Osteoblast (primary cell): ENCODE data around the gene FAM227B. TPM values are rescaled to one million over a fixed set of nuclear protein-coding genes. Genes with fewer than 3 reads are reported as not detected.

Source experiments
- DNase-seq: peaks from one replicate; pipeline ENCODE4 v3.0.0; 2011; ENCODE audit warnings: low spot score, mixed read lengths; ENCODE audit not compliant: insufficient read length; ENCODE audit errors: missing footprints
- H2AFZ ChIP-seq: 2 replicates; pipeline ENCODE4 v1.6.0; 2011; ENCODE audit warnings: mild to moderate bottlenecking, low read length
- H3K27ac ChIP-seq: 2 replicates; pipeline ENCODE4 v1.5.1; 2011; ENCODE audit warnings: mild to moderate bottlenecking, low read depth, low read length, moderate library complexity
- H3K27me3 ChIP-seq: 2 replicates; pipeline ENCODE4 v1.6.0; 2012; ENCODE audit warnings: mild to moderate bottlenecking, control low read depth, inconsistent platforms, low read length, moderate library complexity; ENCODE audit not compliant: insufficient read depth
- H3K36me3 ChIP-seq: 2 replicates; pipeline ENCODE4 v1.5.1; 2011; ENCODE audit warnings: mild to moderate bottlenecking, low read length, control low read depth, moderate library complexity; ENCODE audit not compliant: insufficient read depth
- H3K4me1 ChIP-seq: 2 replicates; pipeline ENCODE4 v1.5.1; 2011; ENCODE audit warnings: mild to moderate bottlenecking, low read length, control low read depth, moderate library complexity; ENCODE audit not compliant: insufficient read depth
- H3K4me2 ChIP-seq: 2 replicates; pipeline ENCODE4 v1.6.0; 2011; ENCODE audit warnings: mild to moderate bottlenecking, low read length; ENCODE audit not compliant: insufficient read depth
- H3K4me3 ChIP-seq: fragments of 200-600 bp; sonication (generic); 3 replicates; pipeline ENCODE4 v1.5.1; 2012; ENCODE audit warnings: mild to moderate bottlenecking, low read length, inconsistent platforms; ENCODE audit not compliant: insufficient read depth
- H3K79me2 ChIP-seq: 2 replicates; pipeline ENCODE4 v1.6.0; 2012; ENCODE audit warnings: mild to moderate bottlenecking, low read length, control low read depth, inconsistent platforms; ENCODE audit not compliant: insufficient read depth
- H3K9me3 ChIP-seq: 2 replicates; pipeline ENCODE4 v1.5.1; 2011; ENCODE audit warnings: low read depth, low read length, control low read depth
- H4K20me1 ChIP-seq: 2 replicates; pipeline ENCODE4 v1.6.0; 2012; ENCODE audit warnings: mild to moderate bottlenecking, low read length, control low read depth; ENCODE audit not compliant: insufficient read depth
- total RNA-seq: library from RNA; depleted of rRNA; stranded (reverse); fragments of >200 nt; gene quantifications from 2 replicates; pipeline ENCODE4 v1.2.3, GENCODE V29; 2012
- TF ChIP-seq, protein P1 (sequence below): IDR thresholded peaks from 2 replicates; pipeline ENCODE4 v1.5.1; 2011; ENCODE audit warnings: mild to moderate bottlenecking, low read depth, low read length, moderate library complexity; ENCODE audit errors: extremely low read depth

FAM227B gene
- total RNA-seq, 1 donor: 4.3 TPM

GRCh38 chr15:49293941-49294340 is 326.7 kb downstream of the FAM227B start:
- TF ChIP-seq, protein P1, sequence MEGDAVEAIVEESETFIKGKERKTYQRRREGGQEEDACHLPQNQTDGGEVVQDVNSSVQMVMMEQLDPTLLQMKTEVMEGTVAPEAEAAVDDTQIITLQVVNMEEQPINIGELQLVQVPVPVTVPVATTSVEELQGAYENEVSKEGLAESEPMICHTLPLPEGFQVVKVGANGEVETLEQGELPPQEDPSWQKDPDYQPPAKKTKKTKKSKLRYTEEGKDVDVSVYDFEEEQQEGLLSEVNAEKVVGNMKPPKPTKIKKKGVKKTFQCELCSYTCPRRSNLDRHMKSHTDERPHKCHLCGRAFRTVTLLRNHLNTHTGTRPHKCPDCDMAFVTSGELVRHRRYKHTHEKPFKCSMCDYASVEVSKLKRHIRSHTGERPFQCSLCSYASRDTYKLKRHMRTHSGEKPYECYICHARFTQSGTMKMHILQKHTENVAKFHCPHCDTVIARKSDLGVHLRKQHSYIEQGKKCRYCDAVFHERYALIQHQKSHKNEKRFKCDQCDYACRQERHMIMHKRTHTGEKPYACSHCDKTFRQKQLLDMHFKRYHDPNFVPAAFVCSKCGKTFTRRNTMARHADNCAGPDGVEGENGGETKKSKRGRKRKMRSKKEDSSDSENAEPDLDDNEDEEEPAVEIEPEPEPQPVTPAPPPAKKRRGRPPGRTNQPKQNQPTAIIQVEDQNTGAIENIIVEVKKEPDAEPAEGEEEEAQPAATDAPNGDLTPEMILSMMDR: no peak
- Histone ChIP-seq H3K27me3 (no peaks in the 10 kb centered on the region), H4K20me1 (peaks cover 2% of the 10 kb centered on the region), H3K79me2 (peaks cover 19% of the 10 kb centered on the region), H2AFZ (no peak overlapping the region), H3K4me1 (no peaks in the 10 kb centered on the region), H3K4me2 (no peak overlapping the region), H3K4me3 (no peak overlapping the region), H3K36me3 (peaks cover 10% of the 10 kb centered on the region), H3K9me3 (no peaks in the 10 kb centered on the region), H3K27ac (no peak overlapping the region)
- no peak for DNase-seq

GRCh38 chr15:49290191-49290590 is 330.4 kb downstream of the FAM227B start:
- H3K27me3 ChIP-seq: no peaks in the 10 kb centered on the region
- no peaks in the 10 kb centered on the region for H3K4me1 ChIP-seq
- DNase-seq: no peak
- no peak overlapping the region for H3K4me3 ChIP-seq
- H3K4me2 ChIP-seq: no peak overlapping the region
- H3K79me2 ChIP-seq: no peaks in the 10 kb centered on the region
- no peaks in the 10 kb centered on the region for H3K9me3 ChIP-seq
- peaks cover 16% of the 10 kb centered on the region for H3K36me3 ChIP-seq
- no peak overlapping the region for H2AFZ ChIP-seq
- TF ChIP-seq, protein P1: no peak
- no peaks in the 10 kb centered on the region for H4K20me1 ChIP-seq
- no peak overlapping the region for H3K27ac ChIP-seq

DNA sequence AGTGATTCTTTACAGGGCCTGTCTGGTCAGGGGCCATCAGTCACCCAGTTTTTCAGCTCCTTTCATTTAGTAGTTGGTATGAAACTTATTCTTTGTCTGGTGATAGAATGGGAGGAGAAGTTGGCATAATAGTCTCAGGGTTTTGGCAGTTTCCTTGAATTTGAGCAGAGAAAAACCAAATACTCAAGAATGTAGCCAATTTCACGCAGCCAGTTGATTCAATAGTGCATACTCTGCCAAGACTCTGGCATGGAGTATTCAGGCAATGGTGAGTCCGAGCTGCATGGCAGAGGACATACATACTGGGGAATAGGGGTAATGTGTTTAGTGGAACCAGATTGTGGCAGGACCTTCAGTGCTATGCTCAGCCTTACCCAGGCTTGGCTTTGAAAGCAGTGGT is 332.2 kb downstream of the FAM227B start:
- Histone ChIP-seq H3K27ac (no peak overlapping the region), H4K20me1 (no peaks in the 10 kb centered on the region), H3K36me3 (peaks cover 30% of the 10 kb centered on the region), H3K4me3 (no peak overlapping the region), H3K4me1 (no peaks in the 10 kb centered on the region), H3K27me3 (no peaks in the 10 kb centered on the region), H3K9me3 (no peaks in the 10 kb centered on the region), H3K79me2 (no peaks in the 10 kb centered on the region), H3K4me2 (no peak overlapping the region), H2AFZ (no peak overlapping the region)
- DNase-seq: no peak
- TF ChIP-seq, protein P1: no peak

GRCh38 chr15:49287481-49287880 is 333.1 kb downstream of the FAM227B start:
- H2AFZ ChIP-seq: no peak overlapping the region
- H3K79me2 ChIP-seq: no peaks in the 10 kb centered on the region
- DNase-seq: no peak
- no peak overlapping the region for H3K4me3 ChIP-seq
- H3K27ac ChIP-seq: no peak overlapping the region
- no peaks in the 10 kb centered on the region for H4K20me1 ChIP-seq
- no peaks in the 10 kb centered on the region for H3K9me3 ChIP-seq
- no peaks in the 10 kb centered on the region for H3K27me3 ChIP-seq
- peaks cover 8% of the 10 kb centered on the region for H3K4me1 ChIP-seq
- TF ChIP-seq, protein P1: no peak
- H3K4me2 ChIP-seq: no peak overlapping the region
- H3K36me3 ChIP-seq: peaks cover 25% of the 10 kb centered on the region
